HG03571 (cell line): ENCODE data around the gene SNX1.

Experiments
- ATAC-seq: cut with Tn5 transposase; IDR thresholded peaks from one replicate; pipeline ENCODE4 v1.9.1; 2021; ENCODE audit not compliant: unreplicated experiment

SNX1 gene

DNA sequence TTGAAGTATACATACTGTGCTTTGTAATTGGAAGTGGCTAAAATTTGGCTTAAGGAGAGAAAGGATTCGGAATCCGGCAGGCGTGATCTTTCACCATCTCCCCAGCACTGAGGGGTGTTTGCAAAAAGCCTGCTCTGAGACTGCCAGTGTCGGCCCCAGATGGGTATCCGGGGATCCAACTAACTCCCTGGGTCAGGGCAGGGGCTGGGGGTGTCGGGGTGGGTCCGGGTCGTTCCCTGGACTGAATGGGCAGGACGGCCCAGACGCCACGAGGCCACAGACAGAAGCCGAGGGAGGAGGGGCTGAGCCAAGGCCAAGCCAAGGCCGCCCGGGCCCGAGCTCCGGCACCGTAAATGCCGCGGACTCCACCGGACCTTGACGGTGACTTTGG, 66.7 kb downstream of the SNX1 start:
- ATAC-seq: peak; percentile 19

DNA sequence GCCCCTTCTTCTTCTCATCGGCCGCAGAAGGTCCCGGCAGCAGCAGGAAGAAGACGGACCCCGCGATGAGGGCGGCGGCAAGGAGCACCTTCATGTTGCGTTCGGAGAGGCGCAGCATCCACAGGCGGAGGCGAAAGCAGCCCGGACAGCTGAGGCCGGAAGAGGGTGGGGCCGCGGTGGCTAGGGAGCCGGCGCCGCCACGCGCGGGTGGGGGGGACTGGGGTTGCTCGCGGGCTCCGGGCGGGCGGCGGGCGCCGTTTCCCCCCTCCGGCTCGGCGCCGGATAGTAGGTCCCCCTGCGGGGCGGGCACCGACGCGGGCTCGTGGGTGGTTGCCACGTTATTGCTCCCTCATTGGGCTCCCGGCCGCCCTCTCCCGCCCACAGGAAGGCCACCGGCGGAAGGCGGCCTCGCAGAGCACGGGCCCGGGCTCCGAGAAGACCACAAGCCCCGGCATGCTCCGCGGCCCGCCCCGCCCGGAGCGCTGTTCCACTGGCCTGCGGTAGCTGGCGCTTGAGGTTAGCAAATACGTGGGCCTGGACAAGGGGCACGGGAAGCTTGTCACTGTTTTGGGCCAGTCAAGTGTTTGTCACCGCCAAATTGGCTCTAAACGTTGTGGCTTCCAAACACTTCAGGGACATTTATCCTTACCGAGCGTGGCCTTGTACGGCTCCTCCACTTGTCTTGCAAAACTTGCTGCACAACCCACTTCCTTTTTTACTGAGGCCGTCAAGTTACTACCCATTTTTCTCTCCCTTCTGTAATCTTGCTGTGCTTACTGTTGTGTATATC, 67.3 kb downstream of the SNX1 start, which contains the start of gene PPIB:
Gene PPIB (minus strand): TSS at position 154 of the 790 bp plus-strand sequence. CDS start 36 bp downstream, at position 118.
- ATAC-seq: peak; percentile 88

DNA sequence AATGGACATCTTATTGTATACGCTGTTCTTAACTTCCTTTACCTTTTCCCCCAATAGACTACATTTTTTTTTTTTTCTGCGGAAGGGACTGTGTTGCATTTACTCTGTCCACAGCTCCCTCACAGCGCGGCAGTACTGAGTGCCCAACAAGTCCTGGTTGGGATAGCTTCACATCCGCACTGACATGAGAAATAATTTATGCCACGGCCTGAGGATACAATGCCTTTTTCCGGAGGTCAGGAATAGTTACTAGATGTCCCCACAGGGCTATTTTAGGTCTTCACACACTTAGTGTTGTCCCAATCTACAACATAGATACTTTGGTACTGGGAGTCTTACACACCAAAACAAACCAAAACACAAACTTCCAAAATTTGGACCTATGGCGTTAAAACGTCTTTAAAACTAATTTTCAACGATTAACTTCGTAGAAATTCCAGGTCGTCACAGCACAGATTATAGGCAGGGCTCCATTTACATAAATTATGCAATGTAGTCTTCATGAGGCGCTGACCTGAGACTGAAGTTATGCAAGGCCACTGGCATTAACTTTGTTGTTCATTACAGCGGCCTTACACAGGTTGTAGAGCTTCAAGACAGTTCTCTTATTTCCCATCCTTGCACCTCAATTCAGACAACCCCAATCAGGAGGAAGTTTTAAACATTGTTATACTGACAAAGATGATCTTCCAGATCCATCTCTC, 68.0 kb downstream of the SNX1 start:
- ATAC-seq: peak; percentile 7

- no peak for ATAC-seq
Observed at GRCh38 chr15:64164436-64164835, 68.7 kb downstream of the SNX1 start.

DNA sequence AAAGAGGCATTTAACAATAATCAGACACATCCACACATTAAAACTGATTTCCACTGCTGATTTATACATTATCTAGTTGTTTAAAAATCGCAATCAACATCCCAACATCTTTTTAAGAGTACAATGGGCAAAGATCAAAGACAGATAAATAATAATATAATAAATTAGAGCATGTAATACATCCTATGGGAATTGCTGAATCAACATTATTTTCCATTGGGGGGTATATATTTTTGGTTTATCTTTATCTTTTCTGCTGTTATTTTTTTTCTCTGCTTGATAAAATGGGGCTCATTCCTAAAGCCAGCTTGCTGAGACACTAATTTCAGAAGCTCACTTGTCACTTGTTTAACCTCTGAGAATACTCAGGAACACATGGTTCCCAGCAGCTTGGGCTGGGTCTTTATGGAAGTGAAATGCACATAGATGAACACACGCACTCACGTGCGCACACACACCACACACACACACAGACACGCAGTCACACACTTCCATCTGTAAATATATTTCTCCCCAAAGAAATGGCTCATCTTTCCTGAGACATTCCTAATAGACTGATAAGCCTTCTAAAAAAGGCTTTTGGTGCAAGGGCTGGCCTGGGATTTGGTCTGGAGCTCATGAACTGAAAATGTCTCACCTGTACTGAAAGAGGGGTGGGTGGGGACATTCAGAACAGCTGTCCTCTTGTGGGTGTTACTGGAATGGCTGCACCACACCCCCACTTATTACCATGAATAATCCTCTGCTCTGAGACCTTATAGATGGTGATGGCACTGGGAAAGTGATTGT, 70.5 kb downstream of the SNX1 start:
- no peak for ATAC-seq

GRCh38 chr15:64180235-64180824, 84.5 kb downstream of the SNX1 start:
- ATAC-seq: no peak

- no peak for ATAC-seq
Observed at GRCh38 chr15:64182859-64183370, 87.1 kb downstream of the SNX1 start.

GRCh38 chr15:64185146-64185911, 89.5 kb downstream of the SNX1 start:
- ATAC-seq: no peak

- no peak for ATAC-seq
Observed at GRCh38 chr15:64187396-64188191, 91.8 kb downstream of the SNX1 start.
